ENCODE measurements around the gene CHID1.

DNA sequence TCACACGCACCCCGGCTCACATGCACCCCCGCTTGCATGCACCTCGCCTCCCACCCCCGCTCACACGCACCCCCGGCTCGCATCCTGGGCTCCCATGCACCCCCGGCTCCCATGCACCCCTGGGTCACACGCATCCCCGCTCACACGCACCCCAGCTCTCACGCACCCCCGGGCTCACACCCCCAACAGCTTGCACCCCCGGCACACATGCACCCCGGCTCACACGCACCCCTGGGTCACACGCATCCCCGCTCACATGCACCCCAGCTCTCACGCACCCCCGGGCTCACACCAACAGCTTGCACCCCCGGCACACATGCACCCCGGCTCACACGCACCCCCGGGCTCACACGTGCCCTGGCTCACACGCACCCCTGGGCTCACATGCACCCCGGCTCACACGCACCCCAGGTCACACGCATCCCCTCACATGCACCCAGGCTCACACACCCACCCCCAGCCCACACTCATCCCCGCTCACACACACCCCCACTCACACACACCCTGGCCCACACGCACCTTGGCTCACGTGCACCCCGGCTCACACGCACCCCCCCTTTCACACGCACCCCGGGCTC, 51.8 kb downstream of the CHID1 start:
- TF ChIP-seq, protein P1, sequence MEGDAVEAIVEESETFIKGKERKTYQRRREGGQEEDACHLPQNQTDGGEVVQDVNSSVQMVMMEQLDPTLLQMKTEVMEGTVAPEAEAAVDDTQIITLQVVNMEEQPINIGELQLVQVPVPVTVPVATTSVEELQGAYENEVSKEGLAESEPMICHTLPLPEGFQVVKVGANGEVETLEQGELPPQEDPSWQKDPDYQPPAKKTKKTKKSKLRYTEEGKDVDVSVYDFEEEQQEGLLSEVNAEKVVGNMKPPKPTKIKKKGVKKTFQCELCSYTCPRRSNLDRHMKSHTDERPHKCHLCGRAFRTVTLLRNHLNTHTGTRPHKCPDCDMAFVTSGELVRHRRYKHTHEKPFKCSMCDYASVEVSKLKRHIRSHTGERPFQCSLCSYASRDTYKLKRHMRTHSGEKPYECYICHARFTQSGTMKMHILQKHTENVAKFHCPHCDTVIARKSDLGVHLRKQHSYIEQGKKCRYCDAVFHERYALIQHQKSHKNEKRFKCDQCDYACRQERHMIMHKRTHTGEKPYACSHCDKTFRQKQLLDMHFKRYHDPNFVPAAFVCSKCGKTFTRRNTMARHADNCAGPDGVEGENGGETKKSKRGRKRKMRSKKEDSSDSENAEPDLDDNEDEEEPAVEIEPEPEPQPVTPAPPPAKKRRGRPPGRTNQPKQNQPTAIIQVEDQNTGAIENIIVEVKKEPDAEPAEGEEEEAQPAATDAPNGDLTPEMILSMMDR (IDR thresholded peaks at IDR 0.05): no peak
- TF ChIP-seq POLR2AphosphoS5 (IDR thresholded peaks at IDR 0.05) (no peak), POLR2A (IDR thresholded peaks at IDR 0.05) (no peak)
